Measurements from ENCODE around the gene TGFBR2. TPM values are rescaled to one million over a fixed set of nuclear protein-coding genes. Genes with fewer than 3 reads are reported as not detected.

The TGFBR2 gene
- total and polyA plus RNA-seq, 2 of the 13 experiments (the other 11 are each of a cell fraction or from before 2014, with no cell fraction given) = 82.2 to 187 TPM

DNA sequence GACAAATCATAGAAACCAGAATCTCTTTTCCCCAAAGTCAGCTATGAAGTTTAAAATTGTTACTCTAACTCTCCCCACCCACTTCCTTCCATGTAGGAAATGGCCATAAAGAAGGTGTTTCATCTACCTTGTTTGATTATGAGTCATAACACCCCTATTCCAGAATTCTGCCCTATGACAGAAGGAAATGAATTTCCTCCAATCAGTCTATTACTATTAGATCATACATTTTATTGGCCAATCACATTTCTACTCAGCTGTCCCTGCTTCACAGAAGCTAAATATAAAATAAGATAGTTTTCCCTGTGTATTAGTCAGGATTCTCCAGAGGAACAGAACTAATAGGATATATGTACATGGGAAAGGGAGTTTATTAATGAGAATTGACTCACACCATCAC, 102.1 kb downstream of the TGFBR2 start:
- BruUV-seq (replicated peaks) = no TSS peak
- H3K4me2 ChIP-seq (ENCODE audit: low read depth, low read length) = peak overlapping the region; percentile 12; the same call in 1 of the 2 replicates
- FAIRE-seq (no peak), ATAC-seq (no peak), DNase-seq (ENCODE audit: low spot score) (no peak)
- H3K4me3 ChIP-seq (replicated peaks in 1 of 3; ENCODE audit: insufficient read depth in 1 of 3, low read depth in 2 of 3, low read length in 3 of 3) = no peak overlapping the region
- peaks cover 11% of the 10 kb centered on the region for H3K4me1 ChIP-seq (ENCODE audit: insufficient read depth, low read length)
- no peaks in the 10 kb centered on the region for H4K20me1 ChIP-seq (ENCODE audit: insufficient read depth, low read length)
- in situ Hi-C loops (cut with HindIII; ENCODE audit: extremely low pct_ligation_motif_present, low pct_unique_long_range_greater_than_20kb) = no loop called here
- H3K9me3 ChIP-seq (ENCODE audit: low read length) = no peaks in the 10 kb centered on the region
- no peak overlapping the region for H3K9ac ChIP-seq (ENCODE audit: insufficient read depth, low read depth, low read length)
- no peaks in the 10 kb centered on the region for H3K79me2 ChIP-seq (ENCODE audit: insufficient read depth, low read length)
- no peak overlapping the region for H2AFZ ChIP-seq (ENCODE audit: low read length)
- TF ChIP-seq SAP130 (CRISPR knock-in tag; IDR thresholded peaks at IDR 0.05; ENCODE audit: low read depth) = no peak
- intact Hi-C loops (cut with micrococcal nuclease; ENCODE audit: unreplicated experiment) = no loop called here
- CTCF ChIA-PET (ENCODE audit: low intra/inter-chr PET ratio, low total read pairs) = no interaction called here
- POLR2A ChIA-PET = no interaction called here
- H3K27me3 ChIP-seq (ENCODE audit: control insufficient read depth in 1 of 2, insufficient read depth in 2 of 2, low read length in 2 of 2) = no peaks in the 10 kb centered on the region
- no peak overlapping the region for H3K27ac ChIP-seq (ENCODE audit: extremely low read length, insufficient read depth, low read length)
- no peaks in the 10 kb centered on the region for H3K36me3 ChIP-seq (replicated peaks in 1 of 2; ENCODE audit: control insufficient read depth in 1 of 2, insufficient read depth in 2 of 2, low read length in 2 of 2)

DNA sequence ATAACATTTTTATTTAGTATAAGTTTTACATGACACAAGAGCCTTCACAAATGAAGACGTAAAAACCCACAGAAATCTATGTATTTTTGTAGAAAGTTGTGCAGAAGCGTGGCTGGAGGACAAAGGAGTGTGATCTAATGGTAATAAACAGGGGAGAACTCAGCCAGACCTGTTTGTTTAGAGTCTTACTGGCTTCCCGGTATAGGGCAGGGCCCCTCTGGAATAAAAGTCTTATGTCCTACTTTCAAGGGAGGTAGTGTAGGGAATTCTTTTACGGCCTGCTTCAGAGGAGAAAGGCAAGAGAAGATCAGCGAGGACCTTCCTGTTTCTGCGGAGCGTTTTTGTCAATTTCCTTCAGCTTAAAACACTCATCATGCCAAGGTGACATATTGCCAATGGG, 103.6 kb downstream of the TGFBR2 start:
- Histone ChIP-seq H3K4me1 (ENCODE audit: insufficient read depth, low read length) (peaks cover 17% of the 10 kb centered on the region), H3K9ac (ENCODE audit: insufficient read depth, low read depth, low read length) (no peak overlapping the region), H3K4me3 (replicated peaks in 1 of 3; ENCODE audit: insufficient read depth in 1 of 3, low read depth in 2 of 3, low read length in 3 of 3) (no peak overlapping the region), H3K27me3 (ENCODE audit: control insufficient read depth in 1 of 2, insufficient read depth in 2 of 2, low read length in 2 of 2) (no peaks in the 10 kb centered on the region), H3K9me3 (ENCODE audit: low read length) (no peaks in the 10 kb centered on the region), H4K20me1 (ENCODE audit: insufficient read depth, low read length) (no peaks in the 10 kb centered on the region), H3K27ac (ENCODE audit: extremely low read length, insufficient read depth, low read length) (no peak overlapping the region), H3K4me2 (ENCODE audit: low read depth, low read length) (no peak overlapping the region), H3K36me3 (replicated peaks in 1 of 2; ENCODE audit: control insufficient read depth in 1 of 2, insufficient read depth in 2 of 2, low read length in 2 of 2) (no peaks in the 10 kb centered on the region), H3K79me2 (ENCODE audit: insufficient read depth, low read length) (no peaks in the 10 kb centered on the region), H2AFZ (ENCODE audit: low read length) (no peak overlapping the region)
- WGBS (ENCODE audit: low lambda C conversion rate) = 71% methylated on average over 7 of the region's 7 CpGs
- DNase-seq (ENCODE audit: low spot score) = no peak
- FAIRE-seq = no peak
- CTCF ChIA-PET (ENCODE audit: low intra/inter-chr PET ratio, low total read pairs) = no interaction called here
- no TSS peak for BruUV-seq (replicated peaks)
- no peak for ATAC-seq
- TF ChIP-seq ZNF468 (CRISPR knock-in tag; IDR thresholded peaks at IDR 0.05) = no peak
- no peak for TF ChIP-seq POLR2AphosphoS5 (IDR thresholded peaks at IDR 0.05; ENCODE audit: low read depth, low read length)
- in situ Hi-C loops (cut with HindIII; ENCODE audit: extremely low pct_ligation_motif_present, low pct_unique_long_range_greater_than_20kb) = no loop called here
- POLR2A ChIA-PET = no interaction called here
- intact Hi-C loops (cut with micrococcal nuclease; ENCODE audit: unreplicated experiment) = no loop called here

DNA sequence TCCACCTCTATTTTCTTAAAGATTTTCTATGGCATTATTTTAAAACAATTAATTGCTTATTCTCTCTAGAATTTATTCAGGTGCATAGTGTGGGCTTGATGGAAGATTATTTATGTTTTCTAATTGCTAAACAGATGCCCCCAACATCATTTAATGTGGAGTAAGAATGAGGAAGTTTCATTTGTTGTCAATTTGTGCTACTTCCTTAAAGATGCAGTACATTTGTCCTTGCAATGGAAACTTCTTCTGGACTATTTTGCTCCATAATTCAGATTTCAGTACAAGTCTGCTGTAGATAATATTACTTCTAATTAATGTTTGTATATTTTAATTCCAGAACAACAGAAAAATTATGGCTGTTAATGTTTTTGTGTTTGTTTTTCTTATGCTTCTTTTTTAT, 104.8 kb downstream of the TGFBR2 start:
- Histone ChIP-seq H3K4me3 (replicated peaks in 1 of 3; ENCODE audit: insufficient read depth in 1 of 3, low read depth in 2 of 3, low read length in 3 of 3) (no peak overlapping the region), H3K9me3 (ENCODE audit: low read length) (no peaks in the 10 kb centered on the region), H4K20me1 (ENCODE audit: insufficient read depth, low read length) (no peaks in the 10 kb centered on the region), H3K9ac (ENCODE audit: insufficient read depth, low read depth, low read length) (no peak overlapping the region), H3K36me3 (replicated peaks in 1 of 2; ENCODE audit: control insufficient read depth in 1 of 2, insufficient read depth in 2 of 2, low read length in 2 of 2) (no peaks in the 10 kb centered on the region), H3K27ac (ENCODE audit: extremely low read length, insufficient read depth, low read length) (no peak overlapping the region), H3K79me2 (ENCODE audit: insufficient read depth, low read length) (no peaks in the 10 kb centered on the region), H3K27me3 (ENCODE audit: control insufficient read depth in 1 of 2, insufficient read depth in 2 of 2, low read length in 2 of 2) (no peaks in the 10 kb centered on the region), H3K4me1 (ENCODE audit: insufficient read depth, low read length) (peaks cover 17% of the 10 kb centered on the region), H2AFZ (ENCODE audit: low read length) (no peak overlapping the region), H3K4me2 (ENCODE audit: low read depth, low read length) (no peak overlapping the region)
- FAIRE-seq (no peak), ATAC-seq (no peak), DNase-seq (ENCODE audit: low spot score) (no peak)
- intact Hi-C loops (cut with micrococcal nuclease; ENCODE audit: unreplicated experiment) (no loop called here), in situ Hi-C loops (cut with HindIII; ENCODE audit: extremely low pct_ligation_motif_present, low pct_unique_long_range_greater_than_20kb) (no loop called here)
- ChIA-PET CTCF (ENCODE audit: low intra/inter-chr PET ratio, low total read pairs) (no interaction called here), POLR2A (no interaction called here)
- BruUV-seq (replicated peaks) = no TSS peak
- TF ChIP-seq MIER2 (CRISPR knock-in tag; IDR thresholded peaks at IDR 0.05) (no peak), ZNF766 (CRISPR knock-in tag; IDR thresholded peaks at IDR 0.05; ENCODE audit: borderline replicate concordance) (no peak), MED1 (CRISPR knock-in tag; IDR thresholded peaks at IDR 0.05) (no peak), CBX2 (IDR thresholded peaks at IDR 0.05; ENCODE audit: low read depth, low read length) (no peak), CBX2 (CRISPR knock-in tag; IDR thresholded peaks at IDR 0.05; ENCODE audit: low read depth) (no peak), RBM22 (optimal IDR thresholded peaks at IDR 0.05; ENCODE audit: low read length) (no peak), SATB2 (CRISPR knock-in tag; IDR thresholded peaks at IDR 0.05) (no peak), MYNN (CRISPR knock-in tag; IDR thresholded peaks at IDR 0.05; ENCODE audit: low read depth) (no peak), MEIS2 (CRISPR knock-in tag; IDR thresholded peaks at IDR 0.05) (no peak)
- TF ChIP-seq, protein P1, sequence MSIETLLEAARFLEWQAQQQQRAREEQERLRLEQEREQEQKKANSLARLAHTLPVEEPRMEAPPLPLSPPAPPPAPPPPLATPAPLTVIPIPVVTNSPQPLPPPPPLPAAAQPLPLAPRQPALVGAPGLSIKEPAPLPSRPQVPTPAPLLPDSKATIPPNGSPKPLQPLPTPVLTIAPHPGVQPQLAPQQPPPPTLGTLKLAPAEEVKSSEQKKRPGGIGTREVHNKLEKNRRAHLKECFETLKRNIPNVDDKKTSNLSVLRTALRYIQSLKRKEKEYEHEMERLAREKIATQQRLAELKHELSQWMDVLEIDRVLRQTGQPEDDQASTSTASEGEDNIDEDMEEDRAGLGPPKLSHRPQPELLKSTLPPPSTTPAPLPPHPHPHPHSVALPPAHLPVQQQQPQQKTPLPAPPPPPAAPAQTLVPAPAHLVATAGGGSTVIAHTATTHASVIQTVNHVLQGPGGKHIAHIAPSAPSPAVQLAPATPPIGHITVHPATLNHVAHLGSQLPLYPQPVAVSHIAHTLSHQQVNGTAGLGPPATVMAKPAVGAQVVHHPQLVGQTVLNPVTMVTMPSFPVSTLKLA (IDR thresholded peaks at IDR 0.05) = no peak
- TF ChIP-seq, protein P2, sequence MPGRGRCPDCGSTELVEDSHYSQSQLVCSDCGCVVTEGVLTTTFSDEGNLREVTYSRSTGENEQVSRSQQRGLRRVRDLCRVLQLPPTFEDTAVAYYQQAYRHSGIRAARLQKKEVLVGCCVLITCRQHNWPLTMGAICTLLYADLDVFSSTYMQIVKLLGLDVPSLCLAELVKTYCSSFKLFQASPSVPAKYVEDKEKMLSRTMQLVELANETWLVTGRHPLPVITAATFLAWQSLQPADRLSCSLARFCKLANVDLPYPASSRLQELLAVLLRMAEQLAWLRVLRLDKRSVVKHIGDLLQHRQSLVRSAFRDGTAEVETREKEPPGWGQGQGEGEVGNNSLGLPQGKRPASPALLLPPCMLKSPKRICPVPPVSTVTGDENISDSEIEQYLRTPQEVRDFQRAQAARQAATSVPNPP (CRISPR knock-in tag; IDR thresholded peaks at IDR 0.05) = no peak

Measured in HepG2 (cell line).